DOHH2 (cell line): Measurements from ENCODE around the gene DIDO1.

Experiments used
- EZH2phosphoT487 ChIP-seq: fragments of 200-600 bp; sonication (generic); IDR thresholded peaks from 2 replicates; pipeline ENCODE4 v1.6.1; 2017; ENCODE audit warnings: borderline replicate concordance, mild to moderate bottlenecking, antibody characterized with exemption, low read length, moderate library complexity, mixed read lengths
- TF ChIP-seq, protein P1 (sequence below): fragments of 200-600 bp; sonication (generic); IDR thresholded peaks from one replicate; pipeline ENCODE4 v1.5.1; 2014; ENCODE audit warnings: antibody characterized with exemption, mild to moderate bottlenecking, low read depth, low read length; ENCODE audit not compliant: poor library complexity, severe bottlenecking

DNA sequence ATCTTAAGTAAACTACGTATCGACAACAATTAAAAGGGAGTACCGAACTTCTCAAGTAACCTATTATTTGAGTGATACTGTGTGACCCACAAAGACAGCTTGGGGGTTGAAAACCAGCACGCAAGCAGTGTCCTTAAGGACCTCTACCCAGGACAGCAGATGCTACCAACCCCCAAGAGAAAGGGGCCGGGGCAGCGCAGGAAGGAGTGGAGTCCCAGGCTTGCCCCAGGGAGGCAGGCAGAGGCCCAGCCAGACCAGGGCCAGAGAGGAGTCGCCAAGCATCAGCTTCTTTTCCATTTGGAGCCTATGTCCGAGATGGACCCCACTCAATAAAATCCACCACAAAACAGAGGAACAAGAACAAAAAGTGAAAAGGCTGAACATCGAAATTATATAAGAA, 11.9 kb downstream of the DIDO1 start:
- TF ChIP-seq, protein P1, sequence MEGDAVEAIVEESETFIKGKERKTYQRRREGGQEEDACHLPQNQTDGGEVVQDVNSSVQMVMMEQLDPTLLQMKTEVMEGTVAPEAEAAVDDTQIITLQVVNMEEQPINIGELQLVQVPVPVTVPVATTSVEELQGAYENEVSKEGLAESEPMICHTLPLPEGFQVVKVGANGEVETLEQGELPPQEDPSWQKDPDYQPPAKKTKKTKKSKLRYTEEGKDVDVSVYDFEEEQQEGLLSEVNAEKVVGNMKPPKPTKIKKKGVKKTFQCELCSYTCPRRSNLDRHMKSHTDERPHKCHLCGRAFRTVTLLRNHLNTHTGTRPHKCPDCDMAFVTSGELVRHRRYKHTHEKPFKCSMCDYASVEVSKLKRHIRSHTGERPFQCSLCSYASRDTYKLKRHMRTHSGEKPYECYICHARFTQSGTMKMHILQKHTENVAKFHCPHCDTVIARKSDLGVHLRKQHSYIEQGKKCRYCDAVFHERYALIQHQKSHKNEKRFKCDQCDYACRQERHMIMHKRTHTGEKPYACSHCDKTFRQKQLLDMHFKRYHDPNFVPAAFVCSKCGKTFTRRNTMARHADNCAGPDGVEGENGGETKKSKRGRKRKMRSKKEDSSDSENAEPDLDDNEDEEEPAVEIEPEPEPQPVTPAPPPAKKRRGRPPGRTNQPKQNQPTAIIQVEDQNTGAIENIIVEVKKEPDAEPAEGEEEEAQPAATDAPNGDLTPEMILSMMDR: no peak
- no peak for TF ChIP-seq EZH2phosphoT487
